Activated CD8-positive, alpha-beta memory T cell treated with anti-CD3 and anti-CD28 coated beads, Interleukin-2, amount 10 ng/mL, durations not matched to agents 7 days and 5 days (primary cell): Measurements from ENCODE around the gene TRMT112. TPM values are rescaled to one million over a fixed set of nuclear protein-coding genes. Genes with fewer than 3 reads are reported as not detected.

ENCODE experiments used
- ATAC-seq: fragments of 150-1000 bp; cut with Tn5 transposase; one replicate; pipeline ENCODE4 v1.10.0; 2021; ENCODE audit warnings: moderate library complexity
- CTCF ChIA-PET: fragments of 350-600 bp; sonication (Branson Sonifier 250); formaldehyde crosslinking; loops from one replicate; lab custom pipeline; 2021; ENCODE audit warnings: antibody characterized with exemption; lab: Charles Lee
- DNase-seq: peaks from one replicate; pipeline ENCODE4 v3.0.0-alpha.2; 2020
- H3K27ac Mint-ChIP-seq: one replicate; pipeline ENCODE4 v1.8.0; 2021; ENCODE audit warnings: mild to moderate bottlenecking, mixed read lengths
- H3K27me3 Mint-ChIP-seq: one replicate; pipeline ENCODE4 v1.8.0; 2021; ENCODE audit warnings: mixed read lengths
- H3K36me3 Mint-ChIP-seq: one replicate; pipeline ENCODE4 v1.8.0; 2021; ENCODE audit warnings: mild to moderate bottlenecking, mixed read lengths
- H3K4me1 Mint-ChIP-seq: one replicate; pipeline ENCODE4 v1.8.0; 2021; ENCODE audit warnings: mixed read lengths
- H3K4me3 Mint-ChIP-seq: one replicate; pipeline ENCODE4 v1.8.0; 2021; ENCODE audit warnings: mild to moderate bottlenecking, moderate library complexity, mixed read lengths
- H3K9me3 Mint-ChIP-seq: one replicate; pipeline ENCODE4 v1.8.0; 2022; ENCODE audit warnings: low read depth, mixed read lengths
- total RNA-seq, 2 experiments: library from RNA; stranded (reverse); gene quantifications; one replicate each; pipeline ENCODE4 v1.2.3, GENCODE V29; 2021

Gene TRMT112
- total RNA-seq, 2 experiments from 2014 or later = 134 to 153 TPM

GRCh38 chr11:64287676-64288352 is 29.5 kb downstream of the TRMT112 start:
- no peak for ATAC-seq
- no peak for DNase-seq
- H3K9me3 Mint-ChIP-seq = no peaks in the 10 kb centered on the region
- peaks cover 3% of the 10 kb centered on the region for H3K36me3 Mint-ChIP-seq
- H3K4me1 Mint-ChIP-seq = peaks cover 18% of the 10 kb centered on the region
- H3K27me3 Mint-ChIP-seq = peaks cover 17% of the 10 kb centered on the region
- no peak overlapping the region for H3K27ac Mint-ChIP-seq
- CTCF ChIA-PET = interaction anchor here (1.0 to 15.2 kb wide), 2 partner anchors 15 to 22 kb away, joined by 3 to 188 read pairs; partner anchors contain the start of genes CATSPERZ and ESRRA
- H3K4me3 Mint-ChIP-seq = no peak overlapping the region

- peaks cover 18% of the 10 kb centered on the region for H3K4me1 Mint-ChIP-seq
- peak overlapping the region; percentile 79 for H3K4me3 Mint-ChIP-seq
- no peaks in the 10 kb centered on the region for H3K9me3 Mint-ChIP-seq
- H3K36me3 Mint-ChIP-seq = peaks cover 3% of the 10 kb centered on the region
- peaks cover 11% of the 10 kb centered on the region for H3K27me3 Mint-ChIP-seq
- peak overlapping the region; percentile 67 for H3K27ac Mint-ChIP-seq
- ATAC-seq = no peak
- no peak for DNase-seq
- CTCF ChIA-PET = interaction anchor here (1.0 to 15.2 kb wide), 4 partner anchors 10 to 21 kb away, joined by 3 to 188 read pairs (median 6); partner anchors contain the start of genes CATSPERZ and ESRRA
Measured at GRCh38 chr11:64286801-64287159, 30.6 kb downstream of the TRMT112 start.

- Mint-ChIP-seq H3K9me3 (no peaks in the 10 kb centered on the region), H3K36me3 (peaks cover 7% of the 10 kb centered on the region), H3K4me1 (peaks cover 19% of the 10 kb centered on the region), H3K27me3 (peaks cover 10% of the 10 kb centered on the region), H3K27ac (peak overlapping the region; percentile 67), H3K4me3 (peak overlapping the region; percentile 79)
- peak; percentile 58 for DNase-seq
- no peak for ATAC-seq
- CTCF ChIA-PET = interaction anchor here (0.5 to 15.2 kb wide), 8 partner anchors 10 to 82 kb away, joined by 3 to 188 read pairs (median 9); partner anchors contain the start of genes CATSPERZ, ESRRA, FERMT3 and PLCB3
Measured at GRCh38 chr11:64285885-64286800, 31.2 kb downstream of the TRMT112 start.

GRCh38 chr11:64284962-64285884 is 32.1 kb downstream of the TRMT112 start, which contains the start of gene GPR137:
Gene GPR137, plus strand, starts transcription at chr11:64285848. Its CDS starts 677 bp downstream, at chr11:64286525.
- Mint-ChIP-seq H3K27me3 (peaks cover 1% of the 10 kb centered on the region), H3K36me3 (peaks cover 8% of the 10 kb centered on the region), H3K9me3 (no peaks in the 10 kb centered on the region), H3K27ac (peak within 1 kb of the TSS; percentile 89), H3K4me3 (peak within 1 kb of the TSS; percentile 79), H3K4me1 (peaks cover 18% of the 10 kb centered on the region)
- CTCF ChIA-PET = interaction anchor here (1.1 to 15.2 kb wide), 9 partner anchors 13 to 285 kb away, joined by 3 to 188 read pairs (median 10); partner anchors contain the start of genes CATSPERZ, ESRRA, FERMT3 and PLCB3
- peak; percentile 91 for DNase-seq
- peak; percentile 69 for ATAC-seq

- H3K27ac Mint-ChIP-seq = peak within 1 kb of the TSS; percentile 89
- peaks cover 8% of the 10 kb centered on the region for H3K36me3 Mint-ChIP-seq
- CTCF ChIA-PET = interaction anchor here (1.1 to 15.2 kb wide), 10 partner anchors 12 to 284 kb away, joined by 3 to 188 read pairs (median 8); partner anchors contain the start of genes CATSPERZ, ESRRA, FERMT3 and PLCB3
- no peaks in the 10 kb centered on the region for H3K27me3 Mint-ChIP-seq
- H3K4me3 Mint-ChIP-seq = peak within 1 kb of the TSS; percentile 79
- DNase-seq (peak; percentile 96), ATAC-seq (peak; percentile 85)
- no peaks in the 10 kb centered on the region for H3K9me3 Mint-ChIP-seq
- H3K4me1 Mint-ChIP-seq = peaks cover 18% of the 10 kb centered on the region
Measured at GRCh38 chr11:64284048-64284961, 33.1 kb downstream of the TRMT112 start, which contains the start of gene BAD. Gene BAD, minus strand, starts transcription at chr11:64284665. Its CDS starts 297 bp downstream, at chr11:64284368.

- CTCF ChIA-PET = interaction anchor here (1.2 to 15.2 kb wide), 8 partner anchors 11 to 281 kb away, joined by 3 to 188 read pairs (median 4); partner anchors contain the start of genes CATSPERZ, ESRRA, PLCB3 and PRDX5
- no peak for DNase-seq
- Mint-ChIP-seq H3K27me3 (no peaks in the 10 kb centered on the region), H3K27ac (peak overlapping the region; percentile 33), H3K36me3 (peaks cover 11% of the 10 kb centered on the region), H3K4me1 (peaks cover 18% of the 10 kb centered on the region), H3K9me3 (no peaks in the 10 kb centered on the region), H3K4me3 (no peak overlapping the region)
- ATAC-seq = no peak
Measured at GRCh38 chr11:64283092-64283491, 34.3 kb downstream of the TRMT112 start.

GRCh38 chr11:64281957-64282770 is 35.2 kb downstream of the TRMT112 start:
- no peak overlapping the region for H3K27ac Mint-ChIP-seq

GRCh38 chr11:64278576-64279190 is 38.7 kb downstream of the TRMT112 start:
- no peaks in the 10 kb centered on the region for H3K9me3 Mint-ChIP-seq
- H3K36me3 Mint-ChIP-seq = peaks cover 15% of the 10 kb centered on the region
- CTCF ChIA-PET = interaction anchor here (1.0 to 1.5 kb wide), 3 partner anchors 18 to 29 kb away, joined by 3 to 4 read pairs (median 3); no protein-coding TSS in a partner anchor
- no peak overlapping the region for H3K4me3 Mint-ChIP-seq
- no peaks in the 10 kb centered on the region for H3K27me3 Mint-ChIP-seq
- peak overlapping the region; percentile 44 for H3K27ac Mint-ChIP-seq
- ATAC-seq (no peak), DNase-seq (no peak)
- peaks cover 15% of the 10 kb centered on the region for H3K4me1 Mint-ChIP-seq

More at GRCh38 chr11:64281957-64282770, 35.2 kb downstream of the TRMT112 start:
- CTCF ChIA-PET = interaction anchor here (1.2 to 15.2 kb wide), 6 partner anchors 10 to 280 kb away, joined by 3 to 188 read pairs (median 6); partner anchors contain the start of genes CATSPERZ, ESRRA and PLCB3
- peaks cover 12% of the 10 kb centered on the region for H3K36me3 Mint-ChIP-seq
- no peak for DNase-seq
- no peaks in the 10 kb centered on the region for H3K27me3 Mint-ChIP-seq
- ATAC-seq = no peak
- H3K4me3 Mint-ChIP-seq = no peak overlapping the region
- H3K4me1 Mint-ChIP-seq = peaks cover 21% of the 10 kb centered on the region
- no peaks in the 10 kb centered on the region for H3K9me3 Mint-ChIP-seq

GRCh38 chr11:64276653-64277431 is 40.5 kb downstream of the TRMT112 start:
- DNase-seq (no peak), ATAC-seq (no peak)
- Mint-ChIP-seq H3K36me3 (peaks cover 11% of the 10 kb centered on the region), H3K9me3 (no peaks in the 10 kb centered on the region), H3K27ac (no peak overlapping the region), H3K27me3 (no peaks in the 10 kb centered on the region), H3K4me1 (peaks cover 14% of the 10 kb centered on the region), H3K4me3 (no peak overlapping the region)
- CTCF ChIA-PET = interaction anchor here (1.3 to 3.0 kb wide), 3 partner anchors 10 to 55 kb away, joined by 3 to 12 read pairs (median 3); partner anchors contain the start of gene PLCB3
